WTC11 (cell line): ENCODE results near the gene TIMM17B. TPM values are rescaled to one million over a fixed set of nuclear protein-coding genes. Genes with fewer than 3 reads are reported as not detected.

Experiments used
- ATAC-seq: fragments of 200-7000 bp; cut with Tn5 transposase; 2 replicates; pipeline ENCODE4 v1.10.0; 2021; ENCODE audit warnings: mild to moderate bottlenecking, moderate library complexity
- CTCF ChIA-PET: fragments of 300-600 bp; sonication (Branson Sonifier 250); formaldehyde crosslinking; loops from one replicate; lab custom pipeline; 2021; ENCODE audit warnings: antibody characterized with exemption; lab: Charles Lee
- POLR2A ChIA-PET: fragments of 350-600 bp; sonication (Branson Sonifier 250); formaldehyde crosslinking; loops from one replicate; lab custom pipeline; 2021; ENCODE audit warnings: antibody characterized with exemption; lab: Charles Lee
- DNase-seq: peaks from one replicate; pipeline ENCODE4 v3.0.0; 2021; ENCODE audit warnings: low spot score
- H3K27ac Mint-ChIP-seq: 2 replicates; pipeline ENCODE4 v1.8.0; 2021; ENCODE audit warnings: mixed read lengths
- H3K27me3 Mint-ChIP-seq: 2 replicates; pipeline ENCODE4 v1.8.0; 2021; ENCODE audit warnings: low read depth, mild to moderate bottlenecking, moderate library complexity, mixed read lengths
- H3K36me3 Mint-ChIP-seq: 2 replicates; pipeline ENCODE4 v1.8.0; 2021; ENCODE audit warnings: mixed read lengths
- H3K4me1 Mint-ChIP-seq: 2 replicates; pipeline ENCODE4 v1.8.0; 2022; ENCODE audit warnings: mixed read lengths
- H3K4me3 Mint-ChIP-seq: 2 replicates; pipeline ENCODE4 v1.8.0; 2021; ENCODE audit warnings: mild to moderate bottlenecking, moderate library complexity, mixed read lengths
- H3K9me3 Mint-ChIP-seq: 2 replicates; pipeline ENCODE4 v1.8.0; 2021; ENCODE audit warnings: mixed read lengths
- ARID4B ChIP-seq: sonication (generic); formaldehyde crosslinking; IDR thresholded peaks from 2 replicates; pipeline ENCODE4 v1.8.0; 2023; ENCODE audit warnings: missing genetic modification reagents, mild to moderate bottlenecking, borderline replicate concordance
- E2F5 ChIP-seq: sonication (generic); formaldehyde crosslinking; IDR thresholded peaks from 2 replicates; pipeline ENCODE4 v1.8.1; 2022; ENCODE audit warnings: mild to moderate bottlenecking, moderate library complexity, missing genetic modification reagents
- ETV6 ChIP-seq: sonication (generic); formaldehyde crosslinking; IDR thresholded peaks from 2 replicates; pipeline ENCODE4 v1.8.1; 2022; ENCODE audit warnings: mild to moderate bottlenecking, missing genetic modification reagents
- HMGXB4 ChIP-seq: sonication (generic); formaldehyde crosslinking; IDR thresholded peaks from 2 replicates; pipeline ENCODE4 v1.8.1; 2023; ENCODE audit warnings: mild to moderate bottlenecking, moderate library complexity, missing genetic modification reagents
- MAX ChIP-seq: sonication (generic); formaldehyde crosslinking; IDR thresholded peaks from 2 replicates; pipeline ENCODE4 v1.8.0; 2022; ENCODE audit warnings: mild to moderate bottlenecking, missing genetic modification reagents
- NFE2L1 ChIP-seq: sonication (generic); formaldehyde crosslinking; IDR thresholded peaks from 2 replicates; pipeline ENCODE4 v1.8.1; 2023; ENCODE audit warnings: missing genetic modification reagents
- NFYB ChIP-seq: sonication (generic); formaldehyde crosslinking; conservative IDR thresholded peaks from 2 replicates; pipeline ENCODE4 v1.8.0; 2022; ENCODE audit warnings: low read depth, missing genetic modification reagents
- OVOL2 ChIP-seq: fragments of 250-450 bp; sonication (Bioruptor Pico); IDR thresholded peaks from 2 replicates; pipeline ENCODE4 v1.9.0; 2021; ENCODE audit warnings: mild to moderate bottlenecking, borderline replicate concordance
- SP1 ChIP-seq: sonication (generic); formaldehyde crosslinking; conservative IDR thresholded peaks from 2 replicates; pipeline ENCODE4 v1.8.1; 2022; ENCODE audit warnings: missing genetic modification reagents
- TEAD4 ChIP-seq: sonication (generic); formaldehyde crosslinking; IDR thresholded peaks from 2 replicates; pipeline ENCODE4 v1.8.0; 2022; ENCODE audit warnings: mild to moderate bottlenecking, missing genetic modification reagents
- USF2 ChIP-seq: sonication (generic); formaldehyde crosslinking; IDR thresholded peaks from 2 replicates; pipeline ENCODE4 v1.8.1; 2023; ENCODE audit warnings: mild to moderate bottlenecking, missing genetic modification reagents, moderate library complexity
- ZMAT4 ChIP-seq: fragments of 250-450 bp; sonication (Bioruptor Pico); IDR thresholded peaks from 2 replicates; pipeline ENCODE4 v1.9.0; 2021; ENCODE audit warnings: mild to moderate bottlenecking
- ZNF281 ChIP-seq: sonication (generic); formaldehyde crosslinking; IDR thresholded peaks from 2 replicates; pipeline ENCODE4 v1.8.0; 2023; ENCODE audit warnings: mild to moderate bottlenecking, missing genetic modification reagents
- total RNA-seq: library from RNA; stranded (reverse); gene quantifications from 3 replicates; pipeline ENCODE4 v1.2.3, GENCODE V29; 2021

The TIMM17B gene
- total RNA-seq, 1 experiment from 2014 or later: 99.6 TPM

GRCh38 chrX:48891402-48892288, 5.9 kb downstream of the TIMM17B start:
- ChIA-PET POLR2A (interaction anchor here (0.6 to 0.8 kb wide), 3 partner anchors 20 to 203 kb away, joined by 3 to 4 read pairs (median 3); partner anchors contain the start of gene SLC35A2), CTCF (interaction anchor here (0.5 to 1.5 kb wide), 15 partner anchors 12 to 260 kb away, joined by 3 to 6 read pairs (median 4); partner anchors contain the start of genes KCND1, PCSK1N and SLC35A2)
- peaks cover 17% of the 10 kb centered on the region for H3K4me1 Mint-ChIP-seq
- peak overlapping the region; percentile 68 for H3K4me3 Mint-ChIP-seq
- DNase-seq: peak; percentile 78
- peaks cover 4% of the 10 kb centered on the region; the same call in 1 of the 2 replicates for H3K27me3 Mint-ChIP-seq
- ATAC-seq: peak; percentile 91
- H3K27ac Mint-ChIP-seq: no peak overlapping the region
- H3K36me3 Mint-ChIP-seq: peaks cover 8% of the 10 kb centered on the region; the same call in 1 of the 2 replicates
- no peaks in the 10 kb centered on the region for H3K9me3 Mint-ChIP-seq
- TF ChIP-seq MAX (CRISPR knock-in tag) (0 out of 2 replicates have a peak, but pooled peaks have one; percentile 27), ZMAT4 (CRISPR knock-in tag) (no peak), SP1 (CRISPR knock-in tag) (peak; percentile 53; the same call in 1 of the 2 replicates), USF2 (CRISPR knock-in tag) (no peak), ETV6 (no peak), ZNF281 (CRISPR knock-in tag) (no peak), NFYB (no peak), TEAD4 (no peak), NFE2L1 (CRISPR knock-in tag) (no peak), ARID4B (no peak), OVOL2 (no peak), HMGXB4 (CRISPR knock-in tag) (no peak), E2F5 (CRISPR knock-in tag) (no peak)
- TF ChIP-seq, all 79 proteins: peak for 2
